ENCODE measurements around the gene RFTN1. TPM values are rescaled to one million over a fixed set of nuclear protein-coding genes. Genes with fewer than 3 reads are reported as not detected.

The RFTN1 gene
- total and polyA plus RNA-seq, 2 of the 8 experiments (the other 6 are each of a cell fraction or from before 2014, with no cell fraction given), result 4.6 to 6.7 TPM

DNA sequence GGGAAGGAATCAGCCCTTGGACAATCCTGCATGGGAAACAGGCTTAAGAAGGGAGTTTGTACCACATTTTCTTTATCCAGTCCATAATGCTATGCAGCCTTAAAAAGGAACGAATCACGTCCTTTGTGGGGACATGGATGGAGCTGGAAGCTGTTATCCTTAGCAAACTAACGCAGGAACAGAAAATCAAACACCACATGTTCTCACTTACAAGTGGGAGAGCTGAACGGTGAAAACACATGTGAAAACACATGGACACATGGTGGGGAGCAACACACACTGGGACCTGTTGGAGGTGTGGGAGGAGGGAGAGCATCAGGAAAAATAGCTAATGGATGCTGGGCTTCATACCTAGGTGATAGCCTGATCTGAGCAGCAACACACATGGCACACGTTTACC, 178.2 kb downstream of the RFTN1 start:
- H3K4me2 ChIP-seq (ENCODE audit: insufficient read depth in 1 of 2, low read depth in 2 of 2, low read length in 2 of 2), result no peak overlapping the region
- H3K9me3 ChIP-seq (ENCODE audit: insufficient read depth in 2 of 2, low read depth in 1 of 2, low read length in 1 of 2), result peaks cover 0 to 4% of the 10 kb centered on the region in 2 experiments; a peak in 2 of 4 replicates
- no peak overlapping the region for H2AFZ ChIP-seq (ENCODE audit: low read length)
- H3K14ac ChIP-seq (ENCODE audit: insufficient read length), result no peak overlapping the region
- H4K20me1 ChIP-seq (replicated peaks in 1 of 2; ENCODE audit: control insufficient read depth in 1 of 2, insufficient read depth in 2 of 2, low read length in 2 of 2), result no peaks in the 10 kb centered on the region
- no peaks in the 10 kb centered on the region for H3K79me2 ChIP-seq (ENCODE audit: control insufficient read depth in 1 of 2, insufficient read depth in 2 of 2, low read length in 2 of 2)
- no peak overlapping the region for H3K23ac ChIP-seq (ENCODE audit: insufficient read length)
- H2BK15ac ChIP-seq (ENCODE audit: low read length), result no peak overlapping the region
- no peak overlapping the region for H3K56ac ChIP-seq (replicated peaks; ENCODE audit: insufficient read length, low read depth, low read length)
- WGBS, 2 experiments (ENCODE audit: extremely low coverage in 1 of 2, insufficient coverage in 1 of 2, insufficient read length in 1 of 2, insufficient replicate concordance in 2 of 2, low coverage in 1 of 2, low lambda C conversion rate in 2 of 2, missing lambda C conversion rate in 1 of 2), result 90% methylated on average over 5 of the region's 5 CpGs; no CpG with 5 or more reads in 1 of the 2 experiments
- H2BK12ac ChIP-seq (ENCODE audit: low read depth, low read length), result no peak overlapping the region
- no peak overlapping the region for H3K4me3 ChIP-seq (ENCODE audit: extremely low read depth in 1 of 4, insufficient read depth in 2 of 4, low read depth in 3 of 4, low read length in 4 of 4)
- H3K27me3 ChIP-seq (replicated peaks in 1 of 4; ENCODE audit: control insufficient read depth in 3 of 4, extremely low read depth in 1 of 4, insufficient read depth in 3 of 4, low read length in 3 of 4), result no peaks in the 10 kb centered on the region
- H3K18ac ChIP-seq (ENCODE audit: extremely low read depth, low read length), result no peak overlapping the region
- H3K4me1 ChIP-seq (replicated peaks in 1 of 4; ENCODE audit: control insufficient read depth in 3 of 4, insufficient read depth in 4 of 4, low read length in 3 of 4), result no peaks in the 10 kb centered on the region; a peak in 2 of 7 replicates
- TF ChIP-seq SIX5 (IDR thresholded peaks at IDR 0.05; ENCODE audit: low read depth, low read length) (no peak), JUND (IDR thresholded peaks at IDR 0.05; ENCODE audit: low read length) (no peak), GTF2F1 (IDR thresholded peaks at IDR 0.05; ENCODE audit: borderline replicate concordance, low read depth, low read length) (no peak), RFX5 (IDR thresholded peaks at IDR 0.05; ENCODE audit: borderline replicate concordance, low read depth, low read length) (no peak), NRF1 (IDR thresholded peaks at IDR 0.05; ENCODE audit: low read depth, low read length) (no peak), CREB1 (IDR thresholded peaks at IDR 0.05) (no peak), FOSL1 (IDR thresholded peaks at IDR 0.05; ENCODE audit: insufficient read depth, low read depth, low read length) (no peak), POU5F1 (IDR thresholded peaks at IDR 0.05; ENCODE audit: low read depth, low read length) (no peak), CBX5 (IDR thresholded peaks at IDR 0.05; ENCODE audit: low read depth, low read length) (no peak), TAF1 (IDR thresholded peaks at IDR 0.05; ENCODE audit: low read depth, low read length) (no peak)
- TF ChIP-seq, protein P1, sequence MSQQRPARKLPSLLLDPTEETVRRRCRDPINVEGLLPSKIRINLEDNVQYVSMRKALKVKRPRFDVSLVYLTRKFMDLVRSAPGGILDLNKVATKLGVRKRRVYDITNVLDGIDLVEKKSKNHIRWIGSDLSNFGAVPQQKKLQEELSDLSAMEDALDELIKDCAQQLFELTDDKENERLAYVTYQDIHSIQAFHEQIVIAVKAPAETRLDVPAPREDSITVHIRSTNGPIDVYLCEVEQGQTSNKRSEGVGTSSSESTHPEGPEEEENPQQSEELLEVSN (IDR thresholded peaks at IDR 0.05), result no peak
- TF ChIP-seq, protein P2, sequence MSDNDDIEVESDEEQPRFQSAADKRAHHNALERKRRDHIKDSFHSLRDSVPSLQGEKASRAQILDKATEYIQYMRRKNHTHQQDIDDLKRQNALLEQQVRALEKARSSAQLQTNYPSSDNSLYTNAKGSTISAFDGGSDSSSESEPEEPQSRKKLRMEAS (IDR thresholded peaks at IDR 0.05), result no peak
- H2AK5ac ChIP-seq (ENCODE audit: low read depth, low read length), result no peak overlapping the region
- ChIA-PET CTCF (ENCODE audit: partially characterized antibody) (interaction anchor here (0.6 to 5.2 kb wide), 4 partner anchors 16 to 181 kb away, joined by 3 to 41 read pairs (median 4); no protein-coding TSS in a partner anchor), POLR2A (ENCODE audit: partially characterized antibody) (interaction anchor here (0.6 kb wide), 1 partner anchor 10 kb away, joined by 3 read pairs; no protein-coding TSS in a partner anchor)
- no peak overlapping the region for H2BK5ac ChIP-seq (ENCODE audit: low read depth, low read length)
- H2BK20ac ChIP-seq (ENCODE audit: low read length), result no peak overlapping the region
- no peak overlapping the region for H3K27ac ChIP-seq (ENCODE audit: low read depth, low read length)
- no peak overlapping the region for H3K4ac ChIP-seq (replicated peaks; ENCODE audit: insufficient read length, low read depth, low read length)
- no peak overlapping the region for H3K9ac ChIP-seq (replicated peaks in 1 of 4; ENCODE audit: extremely low read depth in 1 of 4, low read depth in 3 of 4, low read length in 3 of 4)
- H3K23me2 ChIP-seq (ENCODE audit: low read depth, low read length), result no peaks in the 10 kb centered on the region
- no peak for DNase-seq (ENCODE audit: low read depth in 1 of 2, low spot score in 2 of 2)
- no peak for FAIRE-seq
- peaks cover 3 to 7% (median 3%) of the 10 kb centered on the region in 4 experiments; a peak in 4 of 8 replicates for H3K36me3 ChIP-seq (ENCODE audit: control insufficient read depth in 2 of 4, insufficient read depth in 4 of 4, low read length in 3 of 4)
- 0 out of 2 replicates have a peak, but pooled peaks cover 2% of the 10 kb centered on the region for H3K79me1 ChIP-seq (ENCODE audit: low read depth, low read length)
- H2BK120ac ChIP-seq (replicated peaks; ENCODE audit: low read depth, low read length), result no peak overlapping the region
- H4K8ac ChIP-seq (ENCODE audit: extremely low read depth, insufficient read depth, low read length), result no peak overlapping the region
- no peak overlapping the region for H4K5ac ChIP-seq (ENCODE audit: insufficient read length, low read depth, low read length)
- H4K91ac ChIP-seq (replicated peaks; ENCODE audit: insufficient read length, low read length), result no peak overlapping the region

Data from H1 (cell line).